HG03045 (cell line): ENCODE results near the gene STARD9.

ENCODE experiments used
- ATAC-seq: cut with Tn5 transposase; IDR thresholded peaks from one replicate; pipeline ENCODE4 v1.9.1; 2021; ENCODE audit warnings: mild to moderate bottlenecking, moderate library complexity; ENCODE audit not compliant: unreplicated experiment

The STARD9 gene

GRCh38 chr15:42692536-42692935 is 117.1 kb downstream of the STARD9 start:
- no peak for ATAC-seq

GRCh38 chr15:42692997-42693396 is 117.6 kb downstream of the STARD9 start:
- ATAC-seq: no peak

- ATAC-seq: no peak
Measured at GRCh38 chr15:42693496-42693895, 118.1 kb downstream of the STARD9 start.

GRCh38 chr15:42693942-42694341 is 118.5 kb downstream of the STARD9 start:
- ATAC-seq: no peak

GRCh38 chr15:42694398-42694797 is 119.0 kb downstream of the STARD9 start:
- ATAC-seq: no peak

GRCh38 chr15:42695527-42696071 is 120.2 kb downstream of the STARD9 start:
- no peak for ATAC-seq

- no peak for ATAC-seq
Measured at GRCh38 chr15:42696626-42697025, 121.2 kb downstream of the STARD9 start.

GRCh38 chr15:42704492-42704926 is 129.1 kb downstream of the STARD9 start:
- ATAC-seq: no peak

GRCh38 chr15:42705336-42705735 is 129.9 kb downstream of the STARD9 start:
- no peak for ATAC-seq

GRCh38 chr15:42707068-42707467 is 131.7 kb downstream of the STARD9 start:
- no peak for ATAC-seq

GRCh38 chr15:42707873-42708544 is 132.6 kb downstream of the STARD9 start:
- no peak for ATAC-seq

GRCh38 chr15:42710662-42711061 is 135.3 kb downstream of the STARD9 start:
- ATAC-seq: no peak

GRCh38 chr15:42711746-42712145 is 136.3 kb downstream of the STARD9 start:
- ATAC-seq: no peak

GRCh38 chr15:42712584-42712983 is 137.2 kb downstream of the STARD9 start:
- ATAC-seq: no peak

GRCh38 chr15:42716125-42716524 is 140.7 kb downstream of the STARD9 start:
- ATAC-seq: no peak

GRCh38 chr15:42716626-42717025 is 141.2 kb downstream of the STARD9 start:
- no peak for ATAC-seq

- ATAC-seq: no peak
Measured at GRCh38 chr15:42719043-42719442, 143.6 kb downstream of the STARD9 start.

- ATAC-seq: no peak
Measured at GRCh38 chr15:42720071-42720470, 144.7 kb downstream of the STARD9 start.

- ATAC-seq: no peak
Measured at GRCh38 chr15:42721016-42721415, 145.6 kb downstream of the STARD9 start.

GRCh38 chr15:42721916-42722315 is 146.5 kb downstream of the STARD9 start:
- ATAC-seq: no peak

- ATAC-seq: no peak
Measured at GRCh38 chr15:42723068-42723467, 147.7 kb downstream of the STARD9 start.

GRCh38 chr15:42724276-42724675 is 148.9 kb downstream of the STARD9 start:
- ATAC-seq: no peak
